ENCODE results near the gene DEFB131A.
"Not testable (repeated sequence)": the region's sequence is repeated elsewhere in the genome, so short reads cannot be mapped to it uniquely, and the experiment has no call there.

The DEFB131A gene, protein sequence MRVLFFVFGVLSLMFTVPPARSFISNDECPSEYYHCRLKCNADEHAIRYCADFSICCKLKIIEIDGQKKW

DNA sequence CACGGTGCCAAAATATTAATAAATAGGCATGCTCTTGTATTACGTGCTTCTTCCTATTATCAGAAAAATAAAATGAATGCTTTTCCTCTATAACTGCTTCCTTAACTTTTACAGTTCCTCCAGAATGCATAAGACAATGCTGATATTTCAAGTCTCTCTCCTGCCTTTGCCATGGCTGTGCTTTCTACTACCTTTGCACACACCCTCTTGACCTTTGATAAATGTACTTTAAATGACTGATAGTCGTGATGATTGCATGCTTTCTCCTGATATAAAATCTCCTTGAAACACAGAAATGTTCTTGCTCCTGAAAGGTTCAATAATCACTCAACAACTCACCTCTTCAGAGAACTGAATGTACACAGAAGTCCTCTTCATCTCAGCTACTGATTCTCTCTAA is at the start of gene DEFB131A:
Gene DEFB131A, plus strand, starts transcription at position 301 of the 400 bp plus-strand sequence. CDS start 120 bp downstream, outside the sequence.
- not testable (repeated sequence) for DNase-seq

DNA sequence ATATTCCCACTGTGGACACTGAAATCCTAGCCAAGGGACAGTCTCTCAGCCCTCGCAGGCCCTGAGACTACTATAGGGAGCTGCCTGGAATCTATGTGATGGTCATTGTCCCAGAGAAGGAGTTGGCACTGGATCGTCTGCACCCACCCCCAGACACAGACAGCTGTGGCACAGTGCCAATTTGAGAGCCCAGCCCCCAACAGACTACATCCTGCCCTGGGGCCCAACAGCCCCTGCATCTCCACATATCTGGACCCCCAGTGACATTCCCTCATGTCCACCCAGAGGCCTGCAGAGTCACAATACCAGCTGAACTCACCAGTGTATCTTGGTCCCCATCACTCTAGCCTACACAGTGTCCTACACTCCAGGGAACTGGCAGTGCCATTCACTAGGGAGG is 38.4 kb upstream of the DEFB131A start:
- DNase-seq: not testable (repeated sequence)

DNA sequence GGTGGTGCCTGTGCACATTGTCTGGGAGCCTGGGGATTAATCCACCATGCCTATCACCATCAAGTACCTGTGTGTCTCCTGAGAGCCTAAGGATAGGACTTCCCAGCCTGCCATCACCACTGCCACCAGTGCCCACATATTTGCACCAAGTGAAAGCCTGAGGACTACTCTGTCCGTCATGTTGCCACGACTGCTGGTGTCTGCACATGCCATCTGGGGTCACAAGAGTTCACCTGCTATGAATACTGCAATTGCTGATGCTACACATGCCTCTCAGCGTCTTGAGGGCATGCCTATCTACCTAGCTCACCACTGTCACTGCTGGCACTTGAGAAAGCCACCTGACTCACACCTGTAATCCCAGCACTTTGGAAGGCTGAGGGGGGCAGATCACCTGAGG is 37.7 kb upstream of the DEFB131A start:
- not testable (repeated sequence) for DNase-seq

DNA sequence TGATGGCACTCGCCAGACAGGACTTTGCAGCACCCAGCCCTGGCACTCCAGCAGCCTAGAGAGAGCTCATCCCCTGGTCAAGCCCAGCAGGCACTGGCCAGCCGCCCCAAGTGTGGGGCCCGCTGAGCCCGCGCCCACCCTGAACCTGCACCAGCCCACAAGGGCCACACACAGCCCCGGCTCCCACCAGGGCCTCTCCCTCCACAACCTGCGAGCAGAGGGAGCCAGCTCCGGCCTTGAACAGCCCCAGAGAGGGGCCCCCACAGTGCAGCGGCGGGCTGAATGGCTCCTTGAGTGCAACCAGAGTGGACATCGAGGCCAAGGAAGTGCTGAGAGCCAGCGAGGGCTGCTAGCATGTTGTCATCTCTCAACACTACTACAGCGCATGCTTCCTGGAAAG is 34.4 kb upstream of the DEFB131A start:
- no peak for DNase-seq

DNA sequence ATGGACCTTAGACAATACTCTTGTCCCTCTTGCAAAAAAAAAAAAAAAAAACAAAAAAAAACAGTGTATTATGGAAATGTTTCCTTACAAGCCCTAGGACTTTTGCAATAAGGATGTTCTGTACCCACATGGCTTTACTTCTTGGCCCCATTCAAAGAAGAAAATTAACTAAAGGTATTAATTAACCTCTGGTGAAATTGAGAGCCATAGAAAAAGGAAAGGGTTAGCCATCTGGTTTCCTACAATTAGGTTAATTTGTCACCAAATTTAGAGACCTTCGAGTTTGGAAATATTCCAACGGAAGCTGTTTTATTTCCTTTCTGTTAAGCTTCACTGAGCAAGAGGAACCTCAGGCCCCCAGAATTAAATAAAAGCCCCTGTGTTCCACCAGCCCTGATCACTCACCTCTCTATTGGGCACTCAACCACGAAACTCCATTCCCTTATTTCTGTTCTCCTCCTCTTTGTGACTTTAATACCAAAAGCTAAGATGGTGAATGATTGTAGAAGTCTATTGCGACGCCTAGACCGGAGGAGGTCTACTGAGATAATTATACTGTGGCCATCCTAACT is 22.2 kb upstream of the DEFB131A start:
- DNase-seq: not testable (repeated sequence)

DNA sequence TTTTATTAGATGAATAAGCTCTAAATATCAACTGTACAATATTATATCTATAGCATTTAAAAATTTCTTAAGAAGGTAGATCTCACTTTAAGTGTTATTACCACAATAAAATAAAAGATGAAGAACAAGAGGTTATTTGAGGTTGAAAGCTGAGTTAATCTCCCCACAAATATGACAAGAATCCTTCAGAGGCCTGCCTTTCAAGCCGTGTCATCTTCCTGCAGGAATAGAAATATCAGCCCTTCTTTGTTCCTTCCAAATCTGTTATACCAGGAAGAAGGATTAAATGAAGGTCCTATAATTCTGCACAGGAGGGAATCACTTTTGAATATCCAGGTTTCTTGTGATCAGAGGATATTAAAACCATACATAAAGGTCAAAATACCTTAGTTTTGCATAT is 18.3 kb upstream of the DEFB131A start:
- not testable (repeated sequence) for DNase-seq

DNA sequence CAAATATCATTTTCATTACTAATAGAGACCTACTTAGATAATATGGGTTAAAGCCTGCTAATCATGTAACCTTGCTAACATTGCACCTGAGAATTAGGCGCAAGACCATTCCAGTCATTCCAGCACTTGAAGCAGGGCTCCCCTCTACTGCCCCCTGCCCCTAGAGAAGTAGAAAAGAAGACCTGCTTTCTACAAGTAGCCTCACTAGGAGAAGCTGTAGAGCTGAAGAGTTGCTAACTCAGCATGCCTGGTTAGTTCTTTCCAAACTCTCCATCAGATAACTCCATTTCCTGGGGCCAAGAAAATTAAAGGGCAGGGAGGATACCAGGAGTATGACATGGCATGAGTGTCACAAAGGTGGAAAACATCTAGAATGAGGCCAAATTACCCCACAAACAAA is 14.2 kb upstream of the DEFB131A start:
- DNase-seq: not testable (repeated sequence)

DNA sequence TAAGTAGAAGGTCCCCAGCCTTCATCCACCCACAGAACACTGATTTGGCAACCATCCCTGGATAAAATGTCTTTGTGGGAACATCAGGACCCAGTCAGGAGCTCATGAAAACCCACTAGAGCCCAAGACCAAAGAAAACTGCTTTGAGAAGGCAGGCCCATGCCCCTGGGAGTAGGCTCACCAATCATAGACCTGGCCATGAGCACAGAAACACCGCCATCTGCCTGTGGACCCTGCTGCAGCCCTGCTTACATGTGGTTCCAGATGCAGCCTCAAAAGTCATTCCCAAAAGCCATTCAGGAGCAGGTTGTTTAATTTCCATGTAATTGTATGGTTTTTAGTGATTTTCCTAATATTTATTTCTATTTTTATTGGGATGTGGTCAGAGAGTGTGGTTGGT is 10.9 kb upstream of the DEFB131A start:
- DNase-seq: not testable (repeated sequence)

DNA sequence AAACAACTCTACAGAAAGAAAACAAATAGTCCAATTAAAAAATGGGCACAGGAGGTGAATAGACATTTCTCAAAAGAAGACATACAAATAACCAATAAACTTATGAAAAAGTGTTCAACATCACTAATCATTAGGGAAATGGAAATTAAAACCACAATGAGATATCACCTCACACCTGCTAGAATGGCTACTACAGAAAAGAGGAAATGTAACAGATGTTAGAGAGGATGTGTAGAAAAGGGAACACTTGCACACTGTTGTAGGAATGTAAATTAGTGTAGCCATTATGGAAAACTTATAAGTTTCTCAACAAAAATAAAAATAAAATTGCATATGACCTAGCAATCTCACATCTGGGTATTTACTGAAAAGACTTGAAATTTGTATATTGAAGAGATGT is 7.5 kb upstream of the DEFB131A start:
- DNase-seq: not testable (repeated sequence)

DNA sequence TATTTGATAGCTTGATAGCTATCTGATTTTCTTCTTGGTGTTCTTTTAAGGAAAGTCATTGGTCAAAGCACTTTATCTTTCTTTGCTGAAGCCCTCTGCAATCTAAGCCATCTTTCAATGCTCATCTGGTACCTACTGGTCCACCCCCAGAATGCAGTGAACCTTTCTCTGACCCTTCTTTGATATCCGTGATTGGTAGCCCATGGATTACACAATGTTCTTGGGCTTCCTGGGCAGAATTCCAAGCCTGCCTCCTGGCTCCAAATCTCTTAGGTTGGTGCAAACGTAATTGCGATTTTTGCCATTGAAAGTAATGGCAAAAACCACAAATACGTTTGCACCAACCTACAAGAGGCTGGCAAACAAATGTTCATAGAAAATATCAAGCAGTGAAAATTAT is 1.9 kb upstream of the DEFB131A start:
- not testable (repeated sequence) for DNase-seq

DNA sequence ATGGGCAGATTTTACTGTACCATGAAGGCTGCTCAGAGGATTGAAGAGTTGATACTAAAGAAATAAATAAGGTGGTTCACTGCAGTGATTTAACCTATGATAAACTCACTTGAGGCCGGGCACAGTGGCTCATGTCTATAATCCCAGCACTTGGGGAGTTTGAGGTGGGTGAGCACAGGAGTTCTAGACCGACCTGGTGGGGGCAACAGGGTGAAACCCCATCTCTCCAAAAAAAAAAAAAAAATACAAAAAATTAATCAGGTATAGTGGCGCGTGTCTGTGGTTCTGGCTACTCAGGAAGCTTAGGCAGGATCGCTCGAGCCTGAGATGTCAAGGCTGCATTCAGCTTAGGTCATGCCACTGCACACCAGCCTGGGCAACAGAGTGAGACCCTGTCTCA is 467 bp downstream of the DEFB131A start:
- not testable (repeated sequence) for DNase-seq

DNA sequence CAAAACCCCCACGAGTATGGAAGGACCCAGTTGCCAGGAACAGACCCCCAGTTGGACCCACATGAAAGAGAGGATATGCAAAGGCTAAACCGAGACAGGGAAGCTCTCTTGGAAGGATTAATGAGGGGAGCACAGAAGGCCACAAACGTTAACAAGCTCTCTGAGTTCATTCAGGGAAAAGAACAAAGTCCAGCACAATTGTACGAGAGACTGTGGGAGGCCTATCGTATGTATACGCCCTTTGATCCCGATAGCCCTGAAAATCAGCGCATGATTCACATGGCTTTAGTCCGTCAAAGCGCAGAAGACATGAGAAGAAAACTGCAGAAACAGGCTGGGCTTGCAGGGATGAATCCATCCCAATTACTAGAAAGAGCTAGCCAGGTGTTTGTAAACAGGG is 8.0 kb downstream of the DEFB131A start:
- not testable (repeated sequence) for DNase-seq

DNA sequence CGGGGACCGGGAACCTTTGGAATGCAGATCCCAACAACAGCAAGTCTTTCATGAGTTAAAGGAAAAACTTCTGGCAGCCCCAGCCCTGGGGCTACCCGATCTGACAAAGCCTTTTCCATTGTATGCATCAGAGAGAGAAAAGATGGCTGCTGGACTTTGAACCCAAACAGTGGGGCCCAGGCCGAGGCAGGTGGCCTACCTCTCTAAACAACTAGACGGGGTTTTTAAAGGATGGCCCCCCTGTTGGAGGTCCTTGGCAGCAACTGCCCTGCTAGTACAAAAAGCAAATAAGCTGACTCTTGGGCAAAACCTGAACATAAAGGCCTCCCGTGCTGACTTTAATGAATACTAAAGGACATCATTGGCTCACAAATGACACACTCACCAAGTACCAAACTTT is 10.1 kb downstream of the DEFB131A start:
- DNase-seq: not testable (repeated sequence)

DNA sequence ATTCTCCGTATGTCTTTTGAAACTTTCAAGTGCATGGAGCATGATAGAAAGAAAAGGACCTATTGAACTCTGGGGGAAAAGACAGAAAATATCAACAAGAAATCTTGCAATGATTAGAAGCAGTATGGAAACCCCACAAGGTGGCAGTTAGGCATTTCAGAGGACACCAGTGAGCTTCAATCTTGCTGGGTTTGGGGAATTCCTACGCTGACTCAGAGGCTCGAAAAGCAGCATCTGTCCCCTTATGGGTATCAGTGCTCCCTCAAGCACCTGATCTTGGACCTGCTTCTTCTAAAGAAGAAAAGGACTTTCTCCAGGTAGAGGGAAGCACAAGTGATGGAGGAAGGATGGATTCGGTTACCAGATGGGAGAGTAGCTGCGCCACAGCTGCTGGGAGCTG is 10.8 kb downstream of the DEFB131A start:
- not testable (repeated sequence) for DNase-seq

DNA sequence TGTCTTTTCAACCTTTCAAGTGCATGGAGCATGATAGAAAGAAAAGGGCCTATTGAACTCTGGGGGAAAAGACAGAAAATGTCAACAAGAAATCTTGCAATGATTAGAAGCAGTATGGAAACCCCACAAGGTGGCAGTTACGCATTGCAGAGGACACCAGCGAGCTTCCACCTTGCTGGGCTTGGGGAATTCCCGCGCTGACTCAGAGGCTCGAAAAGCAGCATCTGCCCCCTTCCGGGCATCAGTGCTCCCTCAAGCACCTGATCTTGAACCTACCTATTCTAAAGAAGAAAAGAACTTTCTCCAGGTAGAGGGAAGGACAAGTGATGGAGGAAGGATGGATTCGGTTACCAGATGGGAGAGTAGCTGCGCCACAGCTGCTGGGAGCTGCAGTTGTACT is 35.3 kb downstream of the DEFB131A start:
- not testable (repeated sequence) for DNase-seq

DNA sequence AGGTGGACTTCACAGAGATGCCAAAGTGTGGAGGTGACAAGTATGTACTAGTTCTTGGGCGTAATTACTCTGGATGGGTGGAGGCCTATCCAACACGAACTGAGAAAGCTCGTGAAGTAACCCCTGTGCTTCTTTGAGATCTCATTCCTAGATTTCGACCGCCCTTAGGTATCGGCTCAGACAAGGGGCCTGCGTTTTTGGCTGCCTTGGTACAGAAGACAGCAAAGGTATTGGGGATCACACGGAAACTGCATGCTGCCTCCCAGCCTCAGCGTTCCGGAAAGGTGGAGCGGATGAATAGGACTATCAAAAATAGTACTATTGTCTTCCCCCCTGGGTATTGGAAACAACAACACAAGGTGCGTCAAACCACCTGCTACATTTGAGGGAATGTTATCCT is 35.9 kb downstream of the DEFB131A start:
- not testable (repeated sequence) for DNase-seq

DNA sequence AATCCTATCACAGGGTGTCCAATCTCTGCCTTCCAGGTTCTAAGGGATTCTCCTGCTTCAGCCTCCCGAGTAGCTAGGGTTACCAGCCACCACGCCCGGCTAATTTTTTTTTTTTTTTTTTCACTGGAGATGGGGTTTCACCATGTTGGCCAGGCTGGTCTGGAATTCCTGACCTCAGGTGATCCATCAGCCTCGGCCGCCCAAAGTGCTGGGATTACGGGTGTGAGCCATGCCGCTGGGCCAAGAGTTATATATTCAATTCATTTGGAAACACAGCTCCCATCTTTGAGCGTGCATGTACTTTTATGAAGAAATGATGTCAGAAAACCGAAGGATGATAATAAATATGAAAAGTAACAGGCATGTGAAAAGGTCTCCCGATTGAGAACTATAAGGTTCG is 38.7 kb downstream of the DEFB131A start:
- not testable (repeated sequence) for DNase-seq

DNA sequence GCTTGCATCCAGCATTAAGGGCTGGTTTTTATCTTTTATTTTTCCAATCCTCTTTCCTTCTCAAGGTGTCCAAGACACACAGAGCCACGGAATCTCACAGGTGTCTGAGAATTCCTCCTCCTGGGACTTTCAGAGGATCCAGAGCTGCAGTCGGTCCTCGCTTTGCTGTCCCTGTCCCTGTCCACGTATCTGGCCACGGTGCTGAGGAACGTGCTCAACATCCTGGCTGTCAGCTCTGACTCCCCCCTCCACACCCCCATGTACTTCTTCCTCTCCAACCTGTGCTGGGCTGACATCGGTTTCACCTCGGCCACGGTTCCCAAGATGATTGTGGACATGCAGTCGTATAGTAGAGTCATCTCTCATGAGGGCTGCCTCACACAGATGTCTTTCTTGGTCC is 39.5 kb downstream of the DEFB131A start:
- not testable (repeated sequence) for DNase-seq

DNA sequence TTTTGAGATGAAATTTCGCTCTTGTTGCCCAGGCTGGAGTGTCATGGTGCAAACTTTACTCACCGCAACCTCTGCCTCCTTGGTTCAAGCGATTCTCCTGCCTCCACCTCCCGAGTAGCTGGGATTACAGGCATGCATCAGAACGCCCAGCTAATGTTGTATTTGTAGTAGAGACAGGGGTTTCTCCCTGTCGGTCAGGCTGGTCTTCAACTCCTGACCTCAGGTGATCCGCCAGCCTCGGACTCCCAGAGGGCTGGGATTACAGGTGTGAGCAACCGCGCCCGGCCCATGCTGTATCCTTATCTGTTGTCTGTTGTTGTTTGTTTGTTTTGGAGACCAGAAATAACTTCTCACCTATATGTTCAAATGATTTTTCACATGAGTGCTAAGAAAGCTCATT is 42.7 kb downstream of the DEFB131A start:
- not testable (repeated sequence) for DNase-seq

DNA sequence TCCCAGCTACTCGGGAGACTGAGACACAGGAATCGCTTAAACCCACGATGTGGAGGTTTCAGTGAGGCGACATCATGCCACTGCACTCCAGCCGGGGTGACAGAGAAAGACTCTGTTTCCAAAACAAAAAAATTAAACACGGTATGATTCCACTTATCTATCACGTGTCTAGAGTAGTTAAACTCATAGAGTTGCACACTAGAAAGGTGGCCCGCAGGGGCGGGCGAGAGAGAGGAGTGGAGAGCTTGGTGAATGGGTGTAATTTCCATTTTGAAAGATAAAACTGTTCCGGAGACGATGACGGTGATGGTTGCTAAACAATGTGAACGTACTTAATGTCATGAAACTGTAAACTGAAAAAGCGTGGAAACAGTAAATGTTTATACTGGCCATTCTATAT is 44.6 kb downstream of the DEFB131A start:
- DNase-seq: not testable (repeated sequence)

DNA sequence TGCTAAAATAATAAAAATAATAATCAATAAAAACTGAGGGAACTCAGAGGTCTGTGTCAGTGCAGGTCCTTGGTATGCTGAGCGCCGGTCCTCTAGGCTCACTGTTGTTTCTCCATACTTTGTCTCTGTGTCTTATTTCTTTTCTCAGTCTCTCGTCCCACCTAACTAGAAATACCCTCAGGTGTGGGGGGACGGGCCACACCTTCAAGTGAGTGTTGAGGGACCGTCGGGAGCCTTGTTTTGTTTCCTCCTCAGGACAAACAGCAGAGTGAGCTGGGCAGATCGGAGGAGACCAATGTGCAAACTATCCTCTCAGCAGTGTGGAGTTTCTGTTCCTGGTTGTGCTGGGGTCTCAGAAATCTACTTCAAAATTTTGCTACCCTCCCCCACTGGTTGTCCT is 46.3 kb downstream of the DEFB131A start:
- DNase-seq: not testable (repeated sequence)

DNA sequence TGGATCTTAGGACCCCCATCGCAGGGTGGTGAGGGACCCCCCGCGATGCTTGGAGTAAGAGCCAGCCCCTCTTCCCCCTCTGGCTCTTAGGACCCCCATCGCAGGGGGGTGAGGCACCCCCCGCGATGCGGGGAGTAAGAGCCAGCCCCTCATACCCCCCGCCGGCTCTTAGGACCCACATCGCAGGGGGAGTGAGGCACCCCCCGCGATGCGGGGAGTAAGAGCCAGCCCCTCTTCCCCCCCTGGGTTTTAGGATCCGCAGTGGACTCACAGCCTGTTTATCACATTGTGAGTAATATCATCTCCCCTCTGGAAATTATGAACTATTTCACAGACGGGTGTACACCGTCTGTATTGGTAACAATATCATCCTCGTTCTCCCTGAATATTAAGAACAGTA is 46.8 kb downstream of the DEFB131A start:
- not testable (repeated sequence) for DNase-seq

DNA sequence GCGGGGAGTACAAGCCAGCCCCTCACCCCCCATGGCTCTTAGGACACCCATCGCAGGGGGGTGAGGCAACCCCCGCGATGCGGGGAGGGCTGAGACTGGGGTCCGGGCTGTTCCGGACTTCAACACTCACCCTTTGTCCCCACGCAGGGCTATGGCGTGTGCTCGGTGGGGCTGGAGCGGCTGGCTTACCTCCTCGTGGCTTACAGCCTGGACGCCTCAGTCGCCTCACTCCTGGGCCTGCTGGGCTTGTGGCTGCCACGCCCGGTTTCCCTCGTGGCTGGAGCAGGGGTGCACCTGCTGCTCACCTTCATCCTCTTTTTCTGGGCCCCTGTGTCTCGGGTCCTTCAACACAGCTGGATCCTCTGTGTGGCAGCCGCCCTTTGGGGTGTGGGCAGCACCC is 49.4 kb downstream of the DEFB131A start:
- not testable (repeated sequence) for DNase-seq

DNA sequence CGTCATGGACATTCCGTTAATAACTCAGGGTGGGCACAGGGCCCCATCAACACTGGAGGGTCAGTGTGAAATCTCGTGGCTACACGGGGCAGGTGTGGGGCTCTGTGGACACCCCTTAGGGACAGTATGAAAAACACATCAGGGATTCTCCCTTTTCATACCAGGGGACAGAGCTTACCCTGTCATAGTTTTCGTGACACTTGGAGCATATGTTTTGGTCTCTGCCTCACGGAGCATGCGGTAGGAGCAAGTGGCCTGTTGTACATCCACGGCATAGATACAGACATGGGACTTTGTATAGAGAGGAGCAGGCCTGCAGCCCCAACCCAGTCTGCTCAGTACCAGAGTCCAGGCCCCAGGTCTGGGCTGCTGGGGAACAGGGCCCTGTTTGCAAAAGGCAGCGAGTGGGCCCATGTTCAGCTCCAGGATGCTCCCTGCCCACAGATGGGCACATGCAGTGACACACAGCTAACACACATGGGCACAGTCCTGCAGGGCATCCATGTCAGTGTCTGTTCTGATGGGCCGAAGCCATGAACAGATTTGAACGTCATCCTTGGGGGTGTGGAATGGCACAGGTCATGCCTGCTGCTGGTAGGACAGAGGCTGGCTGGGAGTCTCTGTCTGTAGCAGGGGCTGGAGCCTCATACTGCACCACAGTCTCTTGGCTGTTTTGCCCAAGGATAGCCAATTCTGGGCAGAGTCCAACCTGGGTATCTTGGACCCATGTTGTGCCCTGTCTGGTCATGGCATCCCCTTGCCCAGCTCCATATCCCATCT is 50.2 kb downstream of the DEFB131A start:
- not testable (repeated sequence) for DNase-seq
